Activated naive CD8-positive, alpha-beta T cell treated with anti-CD3 and anti-CD28 coated beads for 36 hours (primary cell): ENCODE measurements around the gene EFCC1. TPM values are rescaled to one million over a fixed set of nuclear protein-coding genes. Genes with fewer than 3 reads are reported as not detected.

ENCODE experiments used
- DNase-seq: peaks from one replicate; pipeline ENCODE4 v3.0.0; 2021
- H3K27ac Mint-ChIP-seq: one replicate; pipeline ENCODE4 v1.8.0; 2022; ENCODE audit warnings: mild to moderate bottlenecking, moderate library complexity, mixed read lengths
- H3K27me3 Mint-ChIP-seq: one replicate; pipeline ENCODE4 v1.8.0; 2022; ENCODE audit warnings: mild to moderate bottlenecking, mixed read lengths
- H3K36me3 Mint-ChIP-seq: one replicate; pipeline ENCODE4 v1.8.0; 2021; ENCODE audit warnings: mild to moderate bottlenecking, mixed read lengths
- H3K4me1 Mint-ChIP-seq: one replicate; pipeline ENCODE4 v1.8.0; 2021; ENCODE audit warnings: mixed read lengths
- H3K4me3 Mint-ChIP-seq: one replicate; pipeline ENCODE4 v1.8.0; 2022; ENCODE audit warnings: mild to moderate bottlenecking, moderate library complexity, mixed read lengths
- H3K9me3 Mint-ChIP-seq: one replicate; pipeline ENCODE4 v1.8.0; 2022; ENCODE audit warnings: mixed read lengths
- total RNA-seq, 2 experiments: library from RNA; stranded (reverse); gene quantifications; one replicate each; pipeline ENCODE4 v1.2.3, GENCODE V29; 2021

The EFCC1 gene
- total RNA-seq, 2 experiments from 2014 or later = 0.18 to 0.45 TPM

DNA sequence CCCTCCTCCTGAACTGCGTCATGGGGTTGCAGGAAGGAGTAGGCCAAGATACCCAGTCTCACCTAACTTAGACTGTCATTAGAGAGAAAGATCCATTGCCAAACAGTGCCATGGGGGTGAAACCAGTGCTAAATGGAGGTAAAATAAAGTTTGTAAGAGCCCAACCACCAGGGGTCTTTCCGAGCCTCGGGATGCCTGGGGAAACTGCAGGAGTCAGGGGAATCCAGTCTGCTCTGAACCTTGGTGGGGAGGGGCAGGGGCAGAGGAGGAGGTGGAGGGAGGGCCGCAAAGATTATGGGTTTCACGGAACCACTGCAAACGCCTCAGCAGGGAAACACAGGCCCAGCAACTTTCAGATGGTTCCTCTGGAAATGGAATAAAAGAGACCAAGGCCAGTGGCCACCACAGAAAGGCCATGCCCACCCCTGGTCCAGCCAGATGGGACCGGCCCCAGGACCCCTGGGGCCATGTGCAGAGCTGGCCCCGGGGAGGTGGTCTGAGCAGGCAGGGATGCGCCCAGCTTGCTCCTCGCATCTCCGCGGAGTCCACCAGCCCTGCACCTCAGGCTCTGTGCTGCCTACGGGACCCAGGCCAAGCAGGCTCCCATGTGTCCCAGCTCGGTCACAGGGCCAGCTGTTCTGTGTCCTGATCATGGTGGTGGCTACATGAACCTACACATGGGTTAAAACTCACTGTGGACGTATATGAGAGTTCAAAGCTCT is 39.6 kb downstream of the EFCC1 start:
- peaks cover 8% of the 10 kb centered on the region for H3K4me1 Mint-ChIP-seq
- H3K27ac Mint-ChIP-seq = no peak overlapping the region
- H3K9me3 Mint-ChIP-seq = no peaks in the 10 kb centered on the region
- no peaks in the 10 kb centered on the region for H3K36me3 Mint-ChIP-seq
- no peak overlapping the region for H3K4me3 Mint-ChIP-seq
- peaks cover 4% of the 10 kb centered on the region for H3K27me3 Mint-ChIP-seq
- DNase-seq = no peak

GRCh38 chr3:129045675-129046036 is 44.6 kb downstream of the EFCC1 start:
- H3K27me3 Mint-ChIP-seq = peaks cover 4% of the 10 kb centered on the region
- H3K27ac Mint-ChIP-seq = no peak overlapping the region
- H3K4me1 Mint-ChIP-seq = peaks cover 2% of the 10 kb centered on the region
- DNase-seq = peak; percentile 63
- peak overlapping the region; percentile 26 for H3K4me3 Mint-ChIP-seq
- peaks cover 7% of the 10 kb centered on the region for H3K9me3 Mint-ChIP-seq
- H3K36me3 Mint-ChIP-seq = peaks cover 3% of the 10 kb centered on the region

GRCh38 chr3:129046037-129046731 is 45.1 kb downstream of the EFCC1 start:
- H3K4me3 Mint-ChIP-seq = peak overlapping the region; percentile 22
- peaks cover 3% of the 10 kb centered on the region for H3K36me3 Mint-ChIP-seq
- no peak overlapping the region for H3K27ac Mint-ChIP-seq
- peaks cover 7% of the 10 kb centered on the region for H3K9me3 Mint-ChIP-seq
- H3K27me3 Mint-ChIP-seq = peaks cover 4% of the 10 kb centered on the region
- H3K4me1 Mint-ChIP-seq = peaks cover 2% of the 10 kb centered on the region
- DNase-seq = no peak

- Mint-ChIP-seq H3K27ac (no peak overlapping the region), H3K36me3 (peaks cover 3% of the 10 kb centered on the region), H3K27me3 (peaks cover 4% of the 10 kb centered on the region), H3K4me3 (peak overlapping the region; percentile 22), H3K9me3 (peaks cover 7% of the 10 kb centered on the region), H3K4me1 (peaks cover 3% of the 10 kb centered on the region)
- no peak for DNase-seq
These were observed 45.8 kb downstream of the EFCC1 start for GRCh38 chr3:129046732-129047552.

- H3K27me3 Mint-ChIP-seq = peaks cover 4% of the 10 kb centered on the region
- peaks cover 7% of the 10 kb centered on the region for H3K9me3 Mint-ChIP-seq
- H3K4me1 Mint-ChIP-seq = peaks cover 4% of the 10 kb centered on the region
- no peak for DNase-seq
- H3K36me3 Mint-ChIP-seq = peaks cover 3% of the 10 kb centered on the region
- no peak overlapping the region for H3K27ac Mint-ChIP-seq
- no peak overlapping the region for H3K4me3 Mint-ChIP-seq
These were observed 46.4 kb downstream of the EFCC1 start for GRCh38 chr3:129047553-129047839.

DNA sequence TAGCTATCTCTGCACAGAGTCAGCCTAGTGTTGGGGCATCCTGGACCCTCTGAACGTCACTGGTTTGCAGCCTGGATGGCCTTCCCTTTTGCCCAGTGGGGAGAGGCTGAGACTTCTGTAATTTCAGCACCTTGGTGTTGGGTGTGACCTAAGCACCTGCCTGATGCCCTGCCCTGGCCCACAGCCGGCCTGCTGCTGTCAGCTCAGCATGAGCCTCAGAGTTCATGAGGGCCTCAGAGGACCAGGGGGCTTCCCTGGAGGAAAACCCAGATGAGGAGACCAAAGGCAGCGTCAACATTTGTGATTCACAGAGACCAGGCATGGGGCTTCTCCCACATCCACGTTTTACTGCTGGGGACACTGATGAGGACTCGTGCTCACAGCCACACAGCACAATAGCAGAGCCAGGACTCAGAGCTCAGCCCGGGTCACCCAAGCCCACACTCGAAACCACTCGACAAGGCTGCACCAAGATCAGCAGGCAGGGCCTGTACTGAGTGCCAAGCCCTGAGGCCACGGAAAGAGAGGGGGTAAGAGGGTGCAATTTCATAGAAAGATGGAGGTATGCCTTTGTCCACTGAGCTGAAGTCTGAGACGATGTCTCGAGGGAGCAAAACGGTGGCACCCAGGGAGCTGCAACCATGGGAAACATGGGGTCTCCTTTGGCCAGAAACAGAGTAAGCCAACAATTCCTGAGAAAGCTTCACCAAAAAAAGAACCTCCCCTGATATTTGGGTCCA is 49.6 kb downstream of the EFCC1 start:
- DNase-seq = no peak
- Mint-ChIP-seq H3K27ac (no peak overlapping the region), H3K36me3 (peaks cover 3% of the 10 kb centered on the region), H3K4me1 (peaks cover 14% of the 10 kb centered on the region), H3K9me3 (peaks cover 7% of the 10 kb centered on the region), H3K27me3 (no peaks in the 10 kb centered on the region), H3K4me3 (no peak overlapping the region)

GRCh38 chr3:129051871-129052340 is 50.8 kb downstream of the EFCC1 start:
- Mint-ChIP-seq H3K4me1 (peaks cover 14% of the 10 kb centered on the region), H3K27me3 (no peaks in the 10 kb centered on the region), H3K27ac (no peak overlapping the region), H3K4me3 (no peak overlapping the region), H3K9me3 (peaks cover 7% of the 10 kb centered on the region), H3K36me3 (peaks cover 3% of the 10 kb centered on the region)
- DNase-seq = no peak

GRCh38 chr3:129052675-129053074 is 51.6 kb downstream of the EFCC1 start:
- Mint-ChIP-seq H3K9me3 (peaks cover 7% of the 10 kb centered on the region), H3K27ac (no peak overlapping the region), H3K36me3 (peaks cover 3% of the 10 kb centered on the region), H3K4me3 (no peak overlapping the region), H3K4me1 (peaks cover 14% of the 10 kb centered on the region), H3K27me3 (no peaks in the 10 kb centered on the region)
- no peak for DNase-seq

DNA sequence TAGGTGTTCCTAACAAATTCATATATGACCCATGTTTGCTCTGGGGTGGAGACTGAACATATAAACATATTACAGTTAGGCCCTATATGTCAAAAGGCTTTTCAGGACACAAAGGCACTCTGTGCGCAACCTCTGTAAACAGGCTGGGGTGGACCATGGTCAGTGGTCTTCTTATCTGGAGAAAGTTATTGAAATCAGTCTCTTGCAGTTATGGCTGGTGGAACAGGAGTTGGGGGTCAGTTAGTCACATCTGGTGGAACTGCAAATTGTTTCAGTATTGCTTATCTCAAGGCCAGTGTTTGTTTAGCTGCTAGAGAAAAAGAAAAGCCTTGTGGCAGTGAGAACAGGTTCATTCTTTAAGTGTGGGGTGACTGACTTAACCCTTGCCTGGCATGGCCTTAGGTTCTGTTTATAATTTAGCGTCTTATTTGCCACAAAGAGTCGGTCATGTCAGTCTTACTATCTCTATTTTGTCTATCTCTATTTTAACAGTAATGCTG is 53.6 kb downstream of the EFCC1 start:
- no peaks in the 10 kb centered on the region for H3K9me3 Mint-ChIP-seq
- H3K4me1 Mint-ChIP-seq = peaks cover 18% of the 10 kb centered on the region
- H3K36me3 Mint-ChIP-seq = no peaks in the 10 kb centered on the region
- H3K27me3 Mint-ChIP-seq = no peaks in the 10 kb centered on the region
- no peak for DNase-seq
- H3K4me3 Mint-ChIP-seq = no peak overlapping the region
- peak overlapping the region; percentile 21 for H3K27ac Mint-ChIP-seq

GRCh38 chr3:129056451-129057173 is 55.5 kb downstream of the EFCC1 start:
- H3K27ac Mint-ChIP-seq = no peak overlapping the region
- no peaks in the 10 kb centered on the region for H3K9me3 Mint-ChIP-seq
- no peaks in the 10 kb centered on the region for H3K36me3 Mint-ChIP-seq
- no peaks in the 10 kb centered on the region for H3K27me3 Mint-ChIP-seq
- peaks cover 18% of the 10 kb centered on the region for H3K4me1 Mint-ChIP-seq
- DNase-seq = no peak
- no peak overlapping the region for H3K4me3 Mint-ChIP-seq

DNA sequence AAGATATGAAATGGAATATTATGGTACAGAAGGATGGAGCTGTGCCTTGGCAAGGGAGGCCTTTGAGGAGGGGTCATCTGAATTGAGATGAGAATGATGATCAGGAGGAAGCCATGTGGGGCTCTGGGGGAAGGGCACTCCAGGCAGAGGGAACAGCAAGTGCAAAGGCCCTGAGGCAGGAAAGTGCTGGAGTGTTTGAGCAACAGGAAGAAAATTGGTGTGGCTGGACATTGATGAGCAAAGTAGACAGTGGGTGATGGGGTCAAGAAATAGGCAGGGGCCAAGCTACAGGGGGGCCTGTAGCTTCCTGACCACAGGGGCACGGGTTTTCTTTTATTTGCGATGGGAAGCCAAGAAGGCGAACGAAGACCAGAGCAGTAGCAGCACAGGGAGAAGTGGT is 56.1 kb downstream of the EFCC1 start:
- no peak for DNase-seq
- Mint-ChIP-seq H3K36me3 (no peaks in the 10 kb centered on the region), H3K9me3 (no peaks in the 10 kb centered on the region), H3K4me3 (no peak overlapping the region), H3K4me1 (peaks cover 16% of the 10 kb centered on the region), H3K27ac (no peak overlapping the region), H3K27me3 (no peaks in the 10 kb centered on the region)

GRCh38 chr3:129058441-129059200 is 57.5 kb downstream of the EFCC1 start:
- H3K9me3 Mint-ChIP-seq = no peaks in the 10 kb centered on the region
- no peaks in the 10 kb centered on the region for H3K36me3 Mint-ChIP-seq
- DNase-seq = no peak
- no peak overlapping the region for H3K27ac Mint-ChIP-seq
- no peaks in the 10 kb centered on the region for H3K27me3 Mint-ChIP-seq
- H3K4me3 Mint-ChIP-seq = no peak overlapping the region
- peaks cover 10% of the 10 kb centered on the region for H3K4me1 Mint-ChIP-seq

- Mint-ChIP-seq H3K27ac (no peak overlapping the region), H3K4me3 (no peak overlapping the region), H3K4me1 (peaks cover 6% of the 10 kb centered on the region), H3K36me3 (no peaks in the 10 kb centered on the region), H3K27me3 (no peaks in the 10 kb centered on the region), H3K9me3 (no peaks in the 10 kb centered on the region)
- no peak for DNase-seq
These were observed 58.3 kb downstream of the EFCC1 start for GRCh38 chr3:129059311-129059958.
